CD4-positive, alpha-beta T cell treated with Interferon alpha-2 for 1 hour (primary cell): ENCODE data around the gene CGGBP1.
"Not testable (repeated sequence)": the region's sequence is repeated elsewhere in the genome, so short reads cannot be mapped to it uniquely, and the experiment has no call there.

Experiments
- DNase-seq, 2 donors: peaks; one replicate each; pipeline ENCODE4 v3.0.0-alpha.2; 2020 to 2022

CGGBP1 gene

DNA sequence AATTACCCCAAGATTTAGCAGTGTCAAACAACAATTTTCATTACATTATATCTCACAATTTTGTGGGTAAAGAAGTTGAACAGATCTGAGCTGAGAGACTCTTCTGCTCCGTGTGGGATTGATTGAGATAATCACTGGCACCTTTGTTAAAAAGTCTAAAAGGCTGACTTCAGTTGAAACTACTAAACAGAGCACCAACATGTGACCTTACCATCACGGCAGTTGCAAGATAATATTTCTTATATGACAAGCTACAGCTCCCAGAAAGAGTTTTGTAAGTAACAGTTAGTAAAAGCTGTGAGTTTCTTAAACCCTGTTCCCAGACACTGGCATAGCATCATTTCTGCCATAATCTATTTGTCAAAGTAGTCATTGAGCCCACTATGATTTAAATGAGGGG lies 25.0 kb downstream of the CGGBP1 start:
- DNase-seq: no peak

DNA sequence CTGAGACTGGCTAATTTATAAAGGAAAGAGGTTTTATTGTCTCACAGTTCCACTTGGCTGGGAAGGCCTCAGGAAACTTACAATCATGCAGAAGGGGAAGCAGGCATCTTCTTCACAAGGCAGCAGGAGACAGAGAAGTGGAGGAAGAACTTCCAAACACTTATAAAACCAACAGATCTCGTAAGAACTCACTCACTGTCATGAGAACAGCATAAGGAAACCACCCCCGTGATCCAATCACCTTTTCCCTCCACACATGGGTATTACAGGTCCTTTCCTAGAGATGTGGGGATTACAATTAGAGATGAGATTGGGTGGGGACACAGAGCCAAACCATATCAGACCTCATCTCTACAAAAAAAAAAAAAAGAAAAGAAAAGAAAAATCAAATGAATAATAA lies 25.7 kb downstream of the CGGBP1 start:
- no peak for DNase-seq

DNA sequence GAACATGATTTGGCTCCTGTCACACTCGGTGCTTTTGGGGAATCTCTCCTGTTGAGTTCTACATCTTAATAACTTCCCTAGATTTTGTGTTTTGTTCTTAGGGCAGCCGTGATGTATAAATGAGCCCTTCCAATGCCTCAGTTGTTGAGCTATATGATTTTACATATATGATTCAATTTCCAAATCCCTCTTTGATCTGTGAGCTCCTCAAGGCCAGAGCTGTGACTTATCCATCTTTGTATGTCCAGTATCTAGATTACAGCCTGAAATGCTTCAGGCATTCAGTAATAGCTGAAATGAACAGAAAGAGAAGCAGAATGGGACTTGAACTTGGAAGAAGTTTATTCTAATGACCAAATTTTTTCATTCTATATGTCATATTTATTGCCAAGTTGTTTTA lies 26.6 kb downstream of the CGGBP1 start:
- no peak for DNase-seq

DNA sequence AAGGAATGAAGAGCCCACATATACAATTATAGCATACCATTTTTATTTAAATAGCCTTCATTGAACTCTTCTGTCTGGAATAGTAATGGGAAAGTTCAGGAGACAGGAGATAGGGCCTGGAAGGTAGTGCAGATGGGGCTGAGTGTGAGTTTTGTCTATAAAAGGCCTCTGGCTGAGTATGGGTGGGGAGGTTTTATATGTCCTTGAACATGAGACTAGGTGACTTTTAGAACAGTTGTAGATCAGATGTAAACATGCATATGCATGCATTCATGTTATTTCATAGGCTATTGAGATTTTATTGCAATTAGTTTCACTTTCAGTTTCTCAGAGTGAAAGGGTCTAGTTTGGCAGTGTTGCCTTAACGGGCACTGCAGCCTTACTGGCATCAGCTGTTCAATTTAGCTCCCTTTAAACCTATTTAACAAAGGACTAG lies 27.1 kb downstream of the CGGBP1 start:
- DNase-seq: peak; percentile 22 to 71

DNA sequence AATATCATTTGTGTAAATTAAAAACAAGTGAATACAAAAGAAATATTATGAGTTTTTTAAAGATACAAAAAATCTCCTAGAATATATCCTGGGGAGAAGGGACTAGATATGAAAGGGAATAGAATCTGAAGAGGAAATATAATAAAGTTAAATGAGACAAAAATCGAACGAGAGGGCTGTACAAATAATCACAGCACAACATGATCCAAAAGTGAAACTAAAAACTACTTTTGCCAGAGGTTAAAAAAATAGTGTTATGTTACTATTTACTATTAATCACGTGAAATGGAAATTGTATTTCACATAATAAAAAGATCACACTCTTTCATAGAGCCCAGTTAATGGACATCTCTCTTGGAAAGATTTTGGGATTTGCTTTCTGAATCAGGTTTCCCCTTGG lies 28.6 kb downstream of the CGGBP1 start:
- DNase-seq: peak in 1 of 2 donors; percentile 53

DNA sequence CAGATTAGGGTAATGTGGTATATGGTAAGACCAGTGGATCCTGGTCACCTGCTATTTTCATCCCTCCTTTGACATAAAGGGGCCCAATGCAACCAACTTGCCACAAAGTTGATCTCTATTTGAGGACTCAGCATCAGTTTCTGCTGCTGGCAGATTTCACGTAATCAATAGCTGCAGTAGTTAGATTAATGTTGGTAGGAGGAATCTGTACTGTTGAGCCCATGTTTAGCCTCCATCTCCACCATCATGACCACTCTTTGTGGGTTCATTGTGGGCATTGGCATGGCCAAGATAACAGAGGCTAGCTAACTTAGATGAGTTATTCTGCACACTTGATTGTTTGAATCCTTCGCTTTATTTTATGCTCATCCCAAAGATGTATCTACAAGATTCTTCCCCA lies 29.9 kb downstream of the CGGBP1 start:
- no peak for DNase-seq

DNA sequence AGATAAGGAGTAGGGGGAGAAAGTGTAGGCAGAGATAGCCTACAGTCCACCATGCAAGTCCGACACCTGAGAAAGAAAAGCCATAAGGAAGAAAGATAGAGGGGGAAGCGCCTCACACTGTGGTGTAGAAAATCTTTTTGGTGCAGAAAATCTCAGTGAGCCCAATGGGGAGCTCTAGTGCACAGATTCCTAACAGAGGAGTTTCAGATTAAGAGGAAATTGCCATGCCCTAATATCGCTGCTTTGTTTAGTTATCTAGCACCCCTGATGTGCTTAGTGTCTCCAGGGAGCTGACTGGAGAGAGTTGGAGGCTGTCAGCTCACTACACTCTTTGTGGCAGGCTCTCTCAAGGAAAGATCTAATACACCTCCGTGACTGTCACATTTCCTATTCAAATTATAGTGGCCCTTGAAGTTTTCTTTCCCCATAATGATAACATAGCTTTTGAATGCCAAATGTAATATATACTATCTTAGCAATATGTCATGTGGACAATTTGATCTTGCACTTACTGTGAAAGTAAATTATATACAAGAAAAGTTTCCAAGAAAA lies 33.7 kb downstream of the CGGBP1 start:
- DNase-seq: no peak

DNA sequence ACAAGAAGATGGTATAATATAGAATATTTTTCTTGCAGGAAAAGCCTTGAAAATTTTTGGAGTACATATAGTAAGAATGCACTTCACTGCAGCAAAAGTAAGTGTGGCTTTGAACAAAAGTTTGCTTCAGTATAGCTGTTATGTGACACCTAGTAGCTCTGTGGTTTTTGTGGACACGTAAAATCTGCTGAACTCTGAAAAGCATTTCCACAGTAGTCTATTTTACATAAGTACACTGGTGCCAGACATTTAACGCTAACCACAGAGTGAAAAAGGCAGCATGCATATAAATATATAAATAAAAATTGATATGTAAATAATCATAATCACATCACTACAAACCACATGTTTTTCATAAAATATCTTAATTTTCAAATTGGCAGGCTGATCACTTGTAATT lies 39.8 kb downstream of the CGGBP1 start:
- DNase-seq: peak in 1 of 2 donors; percentile 45

DNA sequence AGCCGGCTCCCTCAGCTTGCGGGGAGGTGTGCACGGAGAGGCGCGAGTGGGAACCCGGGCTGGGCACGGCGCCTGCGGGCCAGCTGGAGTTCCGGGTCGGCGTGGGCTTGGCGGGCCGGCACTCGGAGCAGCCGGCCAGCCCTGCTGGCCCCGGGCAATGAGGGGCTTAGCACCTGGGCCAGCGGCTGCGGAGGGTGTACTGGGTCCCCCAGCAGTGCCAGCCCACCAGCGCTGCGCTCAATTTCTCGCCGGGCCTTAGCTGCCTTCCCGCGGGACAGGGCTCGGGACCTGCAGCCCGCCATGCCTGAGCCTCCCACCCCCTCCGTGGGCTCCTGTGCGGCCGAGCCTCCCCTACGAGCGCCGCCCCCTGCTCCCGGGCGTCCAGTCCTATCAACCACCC lies 43.1 kb downstream of the CGGBP1 start:
- DNase-seq: not testable (repeated sequence)

DNA sequence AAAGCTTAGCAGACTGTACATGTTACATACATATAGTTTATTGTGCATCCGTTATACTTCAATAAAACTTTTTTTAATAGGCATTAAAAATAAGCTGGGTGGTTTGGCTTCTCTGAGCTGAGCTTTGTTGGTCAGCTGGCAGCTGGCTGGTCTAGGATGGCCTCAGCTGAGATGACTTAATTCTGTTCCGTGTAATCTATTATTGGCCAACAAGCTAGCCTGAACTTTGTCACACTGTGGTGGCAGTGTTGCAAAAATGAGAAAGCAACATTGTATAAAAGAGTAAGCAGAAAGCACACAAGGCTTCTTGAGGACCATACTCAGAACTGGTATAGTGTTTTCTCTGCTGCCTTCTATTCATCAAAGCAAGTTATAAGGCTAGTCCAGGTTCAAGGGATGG lies 45.2 kb downstream of the CGGBP1 start:
- DNase-seq: no peak

DNA sequence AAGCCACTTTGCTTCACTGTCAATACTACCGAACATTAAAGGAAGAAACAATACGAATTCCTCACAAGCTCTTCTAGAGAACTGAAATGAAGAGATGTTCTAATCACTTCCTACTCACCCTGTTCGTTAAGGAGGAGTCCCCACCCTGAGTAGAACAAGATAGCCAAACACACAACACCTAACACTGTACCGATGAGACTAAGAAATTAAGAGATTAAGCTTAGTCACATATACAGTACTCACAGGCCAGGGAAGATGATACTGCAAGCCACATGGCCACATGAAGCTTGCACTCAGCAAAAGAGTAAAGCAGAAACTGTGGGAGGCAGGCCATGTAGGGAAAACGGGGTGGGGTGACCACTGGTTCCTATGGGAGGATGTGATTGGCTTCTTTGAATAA lies 48.0 kb downstream of the CGGBP1 start:
- DNase-seq: no peak

DNA sequence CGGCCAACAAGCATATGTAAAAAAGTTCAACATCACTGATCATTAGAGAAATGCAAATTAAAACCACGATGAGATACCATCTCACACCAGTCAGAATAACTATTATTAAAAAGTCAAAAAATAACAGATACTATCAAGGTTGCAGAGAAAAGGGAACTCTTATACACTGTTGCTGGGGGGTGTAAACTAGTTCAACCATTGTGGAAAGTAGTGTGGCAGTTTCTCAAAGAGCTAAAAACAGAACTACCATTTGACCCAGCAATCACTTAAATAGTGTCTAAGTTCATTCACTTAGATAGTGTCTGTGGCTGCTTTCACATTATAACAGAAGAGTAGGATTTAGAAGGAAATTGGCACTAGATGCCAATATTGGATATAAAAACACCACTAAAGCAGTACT lies 49.7 kb downstream of the CGGBP1 start:
- DNase-seq: no peak

DNA sequence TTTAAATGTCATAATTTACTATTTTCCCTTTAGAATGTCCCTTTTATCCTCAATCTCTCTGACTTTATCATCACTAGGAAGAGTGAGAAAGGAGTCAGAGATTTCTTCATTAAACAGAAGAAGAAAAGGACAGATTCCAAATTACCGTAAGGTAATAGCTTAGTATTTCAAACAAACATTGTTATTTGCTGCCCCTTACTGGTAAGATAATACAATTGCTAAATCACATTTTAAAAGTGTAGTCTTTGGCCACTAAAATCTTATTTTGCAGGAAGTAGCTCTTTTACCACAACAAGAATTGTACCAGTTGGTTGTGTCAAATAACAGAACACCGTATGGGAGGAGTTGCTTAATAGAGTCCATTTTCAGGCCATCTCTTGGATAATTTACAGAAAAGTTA lies 53.7 kb downstream of the CGGBP1 start:
- peak in 1 of 2 donors; percentile 60 for DNase-seq

DNA sequence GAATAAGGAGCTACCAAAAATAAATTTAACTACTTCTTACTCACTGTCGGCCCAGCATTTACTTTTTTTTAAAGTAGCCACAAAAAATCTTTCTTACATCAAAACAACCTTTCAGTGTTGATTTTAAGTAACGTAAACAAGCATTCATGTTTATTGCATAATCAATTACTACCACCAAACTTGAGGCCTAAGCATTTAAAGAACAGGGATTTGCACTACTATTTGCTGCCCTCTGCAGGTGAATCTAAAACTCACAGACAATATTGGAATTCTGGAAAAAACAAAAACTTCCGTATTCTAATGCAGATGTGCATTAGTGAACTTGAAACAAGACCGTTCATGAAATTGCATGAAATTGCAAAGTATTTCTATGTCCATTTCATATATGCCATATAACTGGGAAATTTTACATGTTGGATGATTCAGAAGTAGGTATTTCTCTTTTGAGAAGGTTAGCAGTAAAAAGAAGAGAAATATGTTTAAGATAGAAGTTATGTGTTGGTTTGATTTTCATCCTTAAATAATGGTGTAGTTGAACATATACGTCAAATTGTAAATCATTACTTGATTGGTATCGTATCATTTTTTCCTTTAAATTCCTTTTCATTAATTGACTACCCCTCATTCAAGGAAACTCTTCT lies 55.6 kb downstream of the CGGBP1 start:
- DNase-seq: peak in 1 of 2 donors; percentile 55

DNA sequence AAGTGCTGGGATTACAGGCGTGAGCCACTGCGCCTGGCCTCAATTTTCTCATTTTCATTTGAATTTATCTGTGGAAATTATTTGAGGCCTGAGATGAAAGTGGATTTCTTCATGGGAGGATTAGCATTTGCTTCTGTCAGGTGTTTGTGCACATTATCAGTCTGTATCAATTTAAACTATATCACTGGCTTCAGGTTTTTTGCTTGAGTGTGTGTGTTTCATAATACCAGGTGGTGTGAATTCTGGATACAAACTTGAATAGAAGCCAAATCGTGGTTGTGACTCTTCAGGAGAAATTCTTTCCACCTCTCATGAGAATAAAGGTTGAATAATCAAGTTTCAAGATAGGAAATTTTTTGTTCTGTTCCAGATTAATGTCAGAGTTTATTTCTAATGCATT lies 56.4 kb downstream of the CGGBP1 start:
- DNase-seq: no peak
